Esophagus muscularis mucosa (tissue), 3 donors: Measurements from ENCODE around the gene ZSCAN20.

ENCODE experiments used
- CTCF ChIP-seq, 3 experiments: fragments of 200-600 bp in 2 of 3; fragments of 450-650 bp in 1 of 3; sonication (generic) in 2 of 3; IDR thresholded peaks; one replicate each; pipeline ENCODE4 v1.5.1; 2017 to 2019; ENCODE audit warnings: antibody characterized with exemption in 3 of 3, mild to moderate bottlenecking in 2 of 3, moderate library complexity in 1 of 3
- POLR2AphosphoS5 ChIP-seq, 2 donors: sonication (generic); formaldehyde crosslinking; IDR thresholded peaks; one replicate each; pipeline ENCODE4 v1.6.1; 2017; ENCODE audit warnings: antibody characterized with exemption in 2 of 2

GRCh38 chr1:33471416-33471815, 1.0 kb upstream of the ZSCAN20 start:
- TF ChIP-seq CTCF (IDR thresholded peaks at IDR 0.05): no peak
- TF ChIP-seq POLR2AphosphoS5 (IDR thresholded peaks at IDR 0.05): no peak
